Activated CD8-positive, alpha-beta T cell treated with anti-CD3 and anti-CD28 coated beads, Interleukin-2, amount 10 ng/mL, durations not matched to agents 7 days and 5 days (primary cell): ENCODE results near the gene MCU. TPM values are rescaled to one million over a fixed set of nuclear protein-coding genes. Genes with fewer than 3 reads are reported as not detected.
"Not testable (repeated sequence)": the region's sequence is repeated elsewhere in the genome, so short reads cannot be mapped to it uniquely, and the experiment has no call there.

Source experiments
- ATAC-seq: fragments of 150-1000 bp; cut with Tn5 transposase; one replicate; pipeline ENCODE4 v1.10.0; 2021; ENCODE audit warnings: moderate library complexity
- CTCF ChIA-PET: fragments of 350-600 bp; sonication (Branson Sonifier 250); formaldehyde crosslinking; loops from one replicate; lab custom pipeline; 2021; ENCODE audit warnings: antibody characterized with exemption; lab: Charles Lee
- POLR2A ChIA-PET: fragments of 350-600 bp; sonication (Branson Sonifier 250); formaldehyde crosslinking; loops from one replicate; lab custom pipeline; 2021; ENCODE audit warnings: antibody characterized with exemption; lab: Charles Lee
- DNase-seq: peaks from one replicate; pipeline ENCODE4 v3.0.0-alpha.2; 2020
- H3K27ac Mint-ChIP-seq: one replicate; pipeline ENCODE4 v1.8.0; 2021; ENCODE audit warnings: mild to moderate bottlenecking, mixed read lengths
- H3K27me3 Mint-ChIP-seq: one replicate; pipeline ENCODE4 v1.8.0; 2021; ENCODE audit warnings: low read depth, mixed read lengths
- H3K36me3 Mint-ChIP-seq: one replicate; pipeline ENCODE4 v1.8.0; 2021; ENCODE audit warnings: low read depth, mixed read lengths
- H3K4me1 Mint-ChIP-seq: one replicate; pipeline ENCODE4 v1.8.0; 2021; ENCODE audit warnings: low read depth, mixed read lengths
- H3K4me3 Mint-ChIP-seq: one replicate; pipeline ENCODE4 v1.8.0; 2021; ENCODE audit warnings: mild to moderate bottlenecking, mixed read lengths
- H3K9me3 Mint-ChIP-seq: one replicate; pipeline ENCODE4 v1.8.0; 2022; ENCODE audit warnings: mixed read lengths; ENCODE audit not compliant: insufficient read depth
- total RNA-seq, 2 experiments: library from RNA; stranded (reverse); gene quantifications; one replicate each; pipeline ENCODE4 v1.2.3, GENCODE V29; 2021

MCU gene
- total RNA-seq, 2 experiments from 2014 or later: 11.3 to 11.6 TPM

- Mint-ChIP-seq H3K27me3 (no peaks in the 10 kb centered on the region), H3K4me3 (no peak overlapping the region), H3K9me3 (no peaks in the 10 kb centered on the region), H3K36me3 (no peaks in the 10 kb centered on the region), H3K4me1 (peaks cover 13% of the 10 kb centered on the region), H3K27ac (no peak overlapping the region)
- ATAC-seq (peak; percentile 55), DNase-seq (peak; percentile 26)
- ChIA-PET POLR2A (no interaction called here), CTCF (no interaction called here)
Measured at GRCh38 chr10:72753760-72754231, 61.9 kb downstream of the MCU start.

- Mint-ChIP-seq H3K27ac (no peak overlapping the region), H3K4me3 (no peak overlapping the region), H3K9me3 (no peaks in the 10 kb centered on the region), H3K4me1 (peaks cover 13% of the 10 kb centered on the region), H3K27me3 (no peaks in the 10 kb centered on the region), H3K36me3 (no peaks in the 10 kb centered on the region)
- DNase-seq (no peak), ATAC-seq (no peak)
- ChIA-PET POLR2A (no interaction called here), CTCF (no interaction called here)
Measured at GRCh38 chr10:72754275-72755032, 62.5 kb downstream of the MCU start.

- Mint-ChIP-seq H3K27ac (no peak overlapping the region), H3K36me3 (no peaks in the 10 kb centered on the region), H3K4me1 (peaks cover 14% of the 10 kb centered on the region), H3K4me3 (no peak overlapping the region), H3K27me3 (no peaks in the 10 kb centered on the region), H3K9me3 (no peaks in the 10 kb centered on the region)
- ChIA-PET POLR2A (interaction anchor here (0.7 kb wide), 1 partner anchor 27 kb away, joined by 3 read pairs; no protein-coding TSS in a partner anchor), CTCF (interaction anchor here (1.0 to 1.4 kb wide), 2 partner anchors 28 to 402 kb away, joined by 3 read pairs; no protein-coding TSS in a partner anchor)
- ATAC-seq: no peak
- DNase-seq: no peak
Measured at GRCh38 chr10:72756674-72757385, 64.9 kb downstream of the MCU start.

GRCh38 chr10:72757732-72758131 lies 65.8 kb downstream of the MCU start:
- Mint-ChIP-seq H3K4me1 (peaks cover 14% of the 10 kb centered on the region), H3K4me3 (no peak overlapping the region), H3K27ac (no peak overlapping the region), H3K27me3 (no peaks in the 10 kb centered on the region), H3K9me3 (no peaks in the 10 kb centered on the region), H3K36me3 (no peaks in the 10 kb centered on the region)
- ChIA-PET CTCF (no interaction called here), POLR2A (no interaction called here)
- DNase-seq: no peak
- no peak for ATAC-seq

DNA sequence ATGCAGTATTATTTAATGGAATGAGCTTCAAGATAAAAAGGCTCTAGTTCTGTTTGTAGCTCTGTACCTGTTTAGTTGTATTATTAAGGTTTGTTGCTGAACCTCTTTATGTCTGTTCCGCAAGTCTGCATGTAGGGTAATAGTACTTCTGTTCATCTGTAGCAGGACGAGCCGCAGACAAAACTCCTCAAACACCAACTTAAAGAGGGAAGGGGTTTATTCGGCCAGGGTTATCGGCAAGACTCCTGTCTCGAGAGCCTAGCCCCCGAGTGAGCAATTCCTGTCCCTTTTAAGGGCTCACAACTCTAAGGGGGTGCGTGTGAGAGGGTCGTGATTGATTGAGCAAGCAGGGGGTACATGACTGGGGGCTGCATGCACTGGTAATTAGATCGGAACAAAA lies 67.0 kb downstream of the MCU start:
- H3K36me3 Mint-ChIP-seq, H3K4me1 Mint-ChIP-seq, H3K4me3 Mint-ChIP-seq, H3K27ac Mint-ChIP-seq, DNase-seq, CTCF ChIA-PET, H3K27me3 Mint-ChIP-seq, ATAC-seq, POLR2A ChIA-PET, H3K9me3 Mint-ChIP-seq: not testable (repeated sequence)

DNA sequence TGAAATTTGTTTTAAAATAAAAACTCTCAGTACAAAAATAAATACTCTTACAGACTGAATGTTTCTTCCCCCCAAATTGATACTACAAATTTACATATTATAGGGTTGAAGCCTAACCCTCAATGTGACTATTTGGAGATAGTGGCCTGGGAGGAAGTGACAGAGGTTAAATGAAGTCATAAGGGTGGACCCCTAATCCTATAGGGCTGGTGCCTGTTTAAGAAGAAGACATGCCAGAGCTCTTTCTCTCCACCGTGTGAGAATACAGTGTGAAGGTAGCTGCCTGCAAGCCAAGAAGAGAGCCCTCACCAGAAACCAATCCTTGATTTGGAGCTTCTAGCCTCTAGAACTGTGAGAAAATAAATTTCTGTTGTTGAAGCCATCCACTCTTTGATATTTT lies 67.6 kb downstream of the MCU start:
- DNase-seq (no peak), ATAC-seq (no peak)
- ChIA-PET CTCF (no interaction called here), POLR2A (no interaction called here)
- no peaks in the 10 kb centered on the region for H3K27me3 Mint-ChIP-seq
- peaks cover 3% of the 10 kb centered on the region for H3K36me3 Mint-ChIP-seq
- no peak overlapping the region for H3K4me3 Mint-ChIP-seq
- no peaks in the 10 kb centered on the region for H3K9me3 Mint-ChIP-seq
- H3K27ac Mint-ChIP-seq: no peak overlapping the region
- H3K4me1 Mint-ChIP-seq: peaks cover 1% of the 10 kb centered on the region

- Mint-ChIP-seq H3K9me3 (peaks cover 3% of the 10 kb centered on the region), H3K4me3 (no peak overlapping the region), H3K27ac (no peak overlapping the region), H3K27me3 (no peaks in the 10 kb centered on the region), H3K36me3 (peaks cover 4% of the 10 kb centered on the region), H3K4me1 (peaks cover 1% of the 10 kb centered on the region)
- ChIA-PET POLR2A (no interaction called here), CTCF (no interaction called here)
- DNase-seq (no peak), ATAC-seq (no peak)
Measured at GRCh38 chr10:72761498-72761897, 69.6 kb downstream of the MCU start.

DNA sequence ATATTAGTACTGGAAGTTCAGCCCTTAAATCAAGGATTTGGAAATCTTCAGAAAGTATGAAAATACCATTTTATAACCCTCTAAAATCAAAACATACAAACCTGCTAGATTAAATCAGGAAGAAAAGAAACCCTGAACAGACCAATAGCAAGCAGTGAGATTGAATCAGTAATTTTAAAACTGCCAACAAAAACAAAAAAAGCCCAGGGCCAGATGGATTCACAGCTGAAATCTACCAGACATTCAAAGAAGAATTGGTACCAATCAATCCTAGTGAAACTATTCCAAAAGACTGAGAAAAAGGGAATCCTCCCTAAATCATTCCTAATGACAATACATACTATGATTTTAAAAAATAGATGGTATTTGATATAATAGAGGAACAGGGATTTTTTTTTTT lies 70.1 kb downstream of the MCU start:
- ATAC-seq: no peak
- Mint-ChIP-seq H3K27ac (no peak overlapping the region), H3K36me3 (peaks cover 5% of the 10 kb centered on the region), H3K4me3 (no peak overlapping the region), H3K4me1 (peaks cover 1% of the 10 kb centered on the region), H3K27me3 (no peaks in the 10 kb centered on the region), H3K9me3 (peaks cover 6% of the 10 kb centered on the region)
- ChIA-PET POLR2A (no interaction called here), CTCF (no interaction called here)
- no peak for DNase-seq

- CTCF ChIA-PET: no interaction called here
- Mint-ChIP-seq H3K4me1 (peaks cover 1% of the 10 kb centered on the region), H3K9me3 (peaks cover 12% of the 10 kb centered on the region), H3K36me3 (peaks cover 10% of the 10 kb centered on the region), H3K27ac (no peak overlapping the region), H3K27me3 (no peaks in the 10 kb centered on the region), H3K4me3 (no peak overlapping the region)
- ATAC-seq (no peak), DNase-seq (no peak)
- POLR2A ChIA-PET: interaction anchor here (0.7 kb wide), 1 partner anchor 40 kb away, joined by 4 read pairs; no protein-coding TSS in a partner anchor
Measured at GRCh38 chr10:72763201-72763600, 71.3 kb downstream of the MCU start.

GRCh38 chr10:72764151-72764550 lies 72.2 kb downstream of the MCU start:
- no peak for ATAC-seq
- peaks cover 12% of the 10 kb centered on the region for H3K9me3 Mint-ChIP-seq
- peaks cover 1% of the 10 kb centered on the region for H3K4me1 Mint-ChIP-seq
- no peak for DNase-seq
- no peaks in the 10 kb centered on the region for H3K27me3 Mint-ChIP-seq
- H3K36me3 Mint-ChIP-seq: peaks cover 10% of the 10 kb centered on the region
- ChIA-PET CTCF (interaction anchor here (1.0 kb wide), 1 partner anchor 13 kb away, joined by 4 read pairs; no protein-coding TSS in a partner anchor), POLR2A (no interaction called here)
- H3K4me3 Mint-ChIP-seq: no peak overlapping the region
- no peak overlapping the region for H3K27ac Mint-ChIP-seq

DNA sequence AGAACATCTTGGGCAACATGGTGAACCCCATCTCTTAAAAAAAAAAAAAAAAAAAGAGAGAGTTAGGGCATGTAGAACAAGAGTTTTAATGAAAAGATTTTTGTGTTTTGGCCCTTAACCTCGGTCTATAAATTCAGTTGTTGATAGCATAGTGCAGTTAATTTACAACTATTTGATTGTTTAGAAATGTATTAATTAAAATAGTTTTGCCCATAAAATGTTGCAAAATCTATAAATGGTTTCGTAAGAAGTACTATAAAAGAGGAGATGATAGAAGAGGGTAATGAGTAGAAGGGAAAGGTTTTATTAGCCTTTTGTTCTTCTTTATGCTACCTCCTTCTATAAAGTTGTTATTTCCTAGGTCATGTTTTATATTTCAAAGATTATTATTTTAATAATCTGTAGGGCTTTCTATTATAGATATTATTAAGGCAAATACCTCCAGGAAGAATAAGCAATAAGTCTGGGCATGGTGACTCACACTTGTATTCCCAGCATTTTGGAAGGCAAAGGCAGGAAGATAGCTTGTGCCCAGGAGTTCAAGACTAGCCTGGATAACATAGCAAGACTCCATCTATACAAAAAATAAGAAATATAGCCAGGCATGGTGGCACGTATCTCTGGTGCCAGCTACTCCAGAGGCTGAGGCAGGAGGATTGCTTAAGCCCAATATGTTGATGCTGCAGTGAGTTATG lies 73.3 kb downstream of the MCU start:
- DNase-seq: no peak
- Mint-ChIP-seq H3K4me1 (no peaks in the 10 kb centered on the region), H3K27me3 (no peaks in the 10 kb centered on the region), H3K9me3 (peaks cover 16% of the 10 kb centered on the region), H3K27ac (no peak overlapping the region), H3K36me3 (peaks cover 12% of the 10 kb centered on the region), H3K4me3 (no peak overlapping the region)
- POLR2A ChIA-PET: no interaction called here
- ATAC-seq: no peak
- CTCF ChIA-PET: no interaction called here
